Esophagus muscularis mucosa (tissue), 3 donors: ENCODE measurements around the gene HK2.

ENCODE experiments used
- CTCF ChIP-seq, 3 experiments: fragments of 200-600 bp in 2 of 3; fragments of 450-650 bp in 1 of 3; sonication (generic) in 2 of 3; IDR thresholded peaks; one replicate each; pipeline ENCODE4 v1.5.1; 2017 to 2019; ENCODE audit warnings: antibody characterized with exemption in 3 of 3, mild to moderate bottlenecking in 2 of 3, moderate library complexity in 1 of 3
- POLR2A ChIP-seq: fragments of 450-650 bp; IDR thresholded peaks from one replicate; pipeline ENCODE4 v1.6.1; 2017; ENCODE audit warnings: antibody characterized with exemption, moderate library complexity, mild to moderate bottlenecking, low read depth

- TF ChIP-seq CTCF (IDR thresholded peaks at IDR 0.05) (no peak), POLR2A (no peak)
Measured at GRCh38 chr2:74870951-74871350, 37.0 kb downstream of the HK2 start.
